IMR-90 (cell line): Measurements from ENCODE around the gene QKI. TPM values are rescaled to one million over a fixed set of nuclear protein-coding genes. Genes with fewer than 3 reads are reported as not detected.
A peak's percentile ranks its signal among the peaks of the same experiment; 100 is the strongest.

Experiments used
- ATAC-seq: fragments of 200-7000 bp; cut with Tn5 transposase; 2 replicates; pipeline ENCODE4 v1.9.1; 2020; ENCODE audit warnings: low read depth, mild to moderate bottlenecking, moderate library complexity
- BruUV-seq: library from RNA; stranded (reverse); fragments of 400-500 nt; replicated peaks from 2 replicates; lab custom pipeline; 2021; lab: Mats Ljungman, UMichigan
- CTCF ChIA-PET: fragments of 300-600 bp; formaldehyde crosslinking; extraction: SDS; loops from one replicate; lab custom pipeline; 2021; ENCODE audit warnings: antibody characterized with exemption; lab: Yijun Ruan, JAX
- POLR2A ChIA-PET: fragments of 300-600 bp; sonication (Branson Sonifier 250); formaldehyde crosslinking; loops from one replicate; lab custom pipeline; 2022; ENCODE audit warnings: antibody characterized with exemption; ENCODE audit not compliant: unreplicated experiment; lab: Charles Lee
- DNase-seq: peaks from one replicate; pipeline ENCODE4 v3.0.0; 2013
- H2AFZ ChIP-seq: replicated peaks from 2 replicates; pipeline ENCODE3; 2013; ENCODE audit warnings: low read length, mild to moderate bottlenecking; ENCODE audit not compliant: poor library complexity
- H2AK5ac ChIP-seq: 2 replicates; pipeline ENCODE4 v1.6.1; 2013; ENCODE audit warnings: low read depth, low read length, inconsistent platforms
- H2AK9ac ChIP-seq: replicated peaks from 2 replicates; pipeline ENCODE3; 2013; ENCODE audit warnings: mild to moderate bottlenecking, low read depth, low read length, moderate library complexity; ENCODE audit not compliant: poor library complexity
- H2BK120ac ChIP-seq: 2 replicates; pipeline ENCODE4 v1.6.1; 2013; ENCODE audit warnings: low read depth, low read length, inconsistent platforms
- H2BK15ac ChIP-seq: 3 replicates; pipeline ENCODE4 v1.6.1; 2013; ENCODE audit warnings: low read depth, low read length, inconsistent platforms
- H2BK20ac ChIP-seq: 2 replicates; pipeline ENCODE4 v1.6.1; 2013; ENCODE audit warnings: low read depth, mild to moderate bottlenecking, inconsistent platforms, low read length, moderate library complexity
- H2BK5ac ChIP-seq: 2 replicates; pipeline ENCODE4 v1.6.1; 2013; ENCODE audit warnings: mild to moderate bottlenecking, low read depth, low read length, inconsistent platforms; ENCODE audit not compliant: poor library complexity, severe bottlenecking
- H3K14ac ChIP-seq: replicated peaks from 2 replicates; pipeline ENCODE4 v1.6.1; 2013; ENCODE audit warnings: low read depth, low read length, inconsistent platforms
- H3K18ac ChIP-seq: 2 replicates; pipeline ENCODE4 v1.6.1; 2013; ENCODE audit warnings: low read depth, low read length, control low read depth
- H3K23ac ChIP-seq: 2 replicates; pipeline ENCODE4 v1.6.1; 2013; ENCODE audit warnings: low read depth, low read length, inconsistent platforms
- H3K27ac ChIP-seq: 2 replicates; pipeline ENCODE4 v1.5.1; 2013; ENCODE audit warnings: mild to moderate bottlenecking, control low read depth, low read length; ENCODE audit not compliant: insufficient read depth
- H3K27me3 ChIP-seq: 2 replicates; pipeline ENCODE4 v1.6.1; 2013; ENCODE audit warnings: low read length; ENCODE audit not compliant: control insufficient read depth, insufficient read depth
- H3K36me3 ChIP-seq: 2 replicates; pipeline ENCODE4 v1.6.1; 2013; ENCODE audit warnings: low read length, mixed read lengths; ENCODE audit not compliant: control insufficient read depth, insufficient read depth
- H3K4ac ChIP-seq: 2 replicates; pipeline ENCODE4 v1.6.1; 2013; ENCODE audit warnings: low read depth, low read length, inconsistent platforms
- H3K4me1 ChIP-seq: 2 replicates; pipeline ENCODE4 v1.6.1; 2013; ENCODE audit warnings: low read length, mixed read lengths; ENCODE audit not compliant: control insufficient read depth, insufficient read depth
- H3K4me2 ChIP-seq: 2 replicates; pipeline ENCODE4 v1.6.1; 2013; ENCODE audit warnings: low read depth, mild to moderate bottlenecking, control low read depth, low read length, moderate library complexity
- H3K4me3 ChIP-seq: 2 replicates; pipeline ENCODE4 v1.5.1; 2013; ENCODE audit warnings: low read depth, mild to moderate bottlenecking, control low read depth, low read length, moderate library complexity; ENCODE audit not compliant: insufficient read depth
- H3K56ac ChIP-seq: 2 replicates; pipeline ENCODE4 v1.6.1; 2013; ENCODE audit warnings: low read length, inconsistent platforms; ENCODE audit not compliant: insufficient read depth; ENCODE audit errors: extremely low read depth
- H3K79me1 ChIP-seq, 2 experiments: 2 replicates each; pipeline ENCODE4 v1.6.1; 2013; ENCODE audit warnings: low read length in 2 of 2, inconsistent platforms in 1 of 2, low read depth in 1 of 2
- H3K9ac ChIP-seq: 2 replicates; pipeline ENCODE4 v1.6.1; 2013; ENCODE audit warnings: low read depth, low read length, control low read depth
- H3K9me1 ChIP-seq: 2 replicates; pipeline ENCODE4 v1.6.1; 2013; ENCODE audit warnings: low read length, inconsistent platforms; ENCODE audit not compliant: insufficient read depth
- H3K9me3 ChIP-seq: 2 replicates; pipeline ENCODE4 v1.6.1; 2013; ENCODE audit warnings: low read length; ENCODE audit not compliant: control insufficient read depth, insufficient read depth
- H4K20me1 ChIP-seq: 2 replicates; pipeline ENCODE4 v1.6.1; 2013; ENCODE audit warnings: low read length, inconsistent platforms; ENCODE audit not compliant: insufficient read depth
- H4K5ac ChIP-seq: 2 replicates; pipeline ENCODE4 v1.6.1; 2013; ENCODE audit warnings: mild to moderate bottlenecking, low read depth, low read length, control low read depth
- H4K8ac ChIP-seq, 2 experiments: 2 replicates each; pipeline ENCODE4 v1.6.1; 2013; ENCODE audit warnings: low read depth in 2 of 2, low read length in 2 of 2, control low read depth in 1 of 2, inconsistent platforms in 1 of 2
- H4K91ac ChIP-seq: 2 replicates; pipeline ENCODE4 v1.6.1; 2013; ENCODE audit warnings: low read depth, low read length, inconsistent platforms; ENCODE audit not compliant: insufficient read depth
- BHLHE40 ChIP-seq: fragments of 150-350 bp; IDR thresholded peaks from 2 replicates; pipeline ENCODE4 v1.6.1; 2016; ENCODE audit warnings: mild to moderate bottlenecking, low read depth, low read length
- CEBPB ChIP-seq: IDR thresholded peaks from 2 replicates; pipeline ENCODE4 v1.6.1; 2012; ENCODE audit warnings: low read depth, low read length, improper control_type of control experiment
- CHD1 ChIP-seq: IDR thresholded peaks from 2 replicates; pipeline ENCODE4 v1.6.1; 2012; ENCODE audit warnings: low read depth, low read length, improper control_type of control experiment
- FOS ChIP-seq: fragments of 150-350 bp; IDR thresholded peaks from 2 replicates; pipeline ENCODE4 v1.6.1; 2016; ENCODE audit warnings: low read depth, low read length
- MAZ ChIP-seq: IDR thresholded peaks from 2 replicates; pipeline ENCODE4 v1.6.1; 2012; ENCODE audit warnings: low read depth, mild to moderate bottlenecking, low read length, improper control_type of control experiment, moderate library complexity, borderline replicate concordance
- MXI1 ChIP-seq: IDR thresholded peaks from 2 replicates; pipeline ENCODE4 v1.6.1; 2012; ENCODE audit warnings: low read depth, mild to moderate bottlenecking, low read length, moderate library complexity, borderline replicate concordance
- NFE2L2 ChIP-seq: fragments of 150-350 bp; IDR thresholded peaks from 2 replicates; pipeline ENCODE4 v1.6.1; 2016; ENCODE audit warnings: low read depth, mild to moderate bottlenecking, low read length
- POLR2A ChIP-seq: IDR thresholded peaks from 2 replicates; pipeline ENCODE4 v1.6.1; 2012; ENCODE audit warnings: mild to moderate bottlenecking, low read depth, low read length
- RCOR1 ChIP-seq: IDR thresholded peaks from 2 replicates; pipeline ENCODE4 v1.6.1; 2012; ENCODE audit warnings: mild to moderate bottlenecking, low read length, improper control_type of control experiment; ENCODE audit not compliant: insufficient replicate concordance
- SMC3 ChIP-seq: fragments of 150-350 bp; IDR thresholded peaks from 2 replicates; pipeline ENCODE4 v1.6.1; 2016; ENCODE audit warnings: low read depth, mild to moderate bottlenecking, antibody characterized with exemption, low read length, moderate library complexity
- WGBS, 2 experiments: methylation state at CpG; one replicate each; pipeline versions ENCODE4 v1.1.5 to v1.1.7; 2013; ENCODE audit warnings: missing lambda C conversion rate in 2 of 2; ENCODE audit not compliant: insufficient read length in 1 of 2; ENCODE audit errors: extremely low coverage in 2 of 2; 5-methylcytosine and 5-hydroxymethylcytosine counted together
- dilution Hi-C: fragments of 300-500 bp; cut with HindIII; formaldehyde crosslinking; loops from one replicate; pipeline ENCODE4 v1.14.3; 2018; ENCODE audit warnings: low sequenced_read_pairs; ENCODE audit not compliant: unreplicated experiment
- in situ Hi-C: fragments of 300-500 bp; cut with MboI; formaldehyde crosslinking; loops from 3 replicates; pipeline ENCODE4 v1.14.3; 2019; ENCODE audit warnings: low sequenced_read_pairs, inconsistent platforms, mixed read lengths
- intact Hi-C: fragments of 100-400 bp; cut with micrococcal nuclease; formaldehyde crosslinking; loops from 2 replicates; pipeline ENCODE4 v1.10.0; 2022
- polyA plus RNA-seq, 3 experiments: library from polyadenylated mRNA; depleted of rRNA; stranded (reverse); fragments of >200 nt; gene quantifications; 2 replicates each; pipeline ENCODE4 v1.2.3, GENCODE V29; 2012; ENCODE audit warnings: low replicate concordance in 1 of 3
- total RNA-seq: library from RNA; depleted of rRNA; stranded (reverse); fragments of >200 nt; gene quantifications from 2 replicates; pipeline ENCODE4 v1.2.3, GENCODE V29; 2012
- TF ChIP-seq, protein P1 (sequence below): fragments of 150-350 bp; IDR thresholded peaks from 2 replicates; pipeline ENCODE4 v1.6.1; 2017; ENCODE audit warnings: mild to moderate bottlenecking, antibody characterized with exemption, low read length, low read depth
- TF ChIP-seq, protein P2 (sequence below): conservative IDR thresholded peaks from 2 replicates; pipeline ENCODE4 v1.5.1; 2012; ENCODE audit warnings: mild to moderate bottlenecking, low read depth, low read length, improper control_type of control experiment

Gene QKI
- total and polyA plus RNA-seq, 2 of the 4 experiments (the other 2 are of a cell fraction) = 112 to 232 TPM

DNA sequence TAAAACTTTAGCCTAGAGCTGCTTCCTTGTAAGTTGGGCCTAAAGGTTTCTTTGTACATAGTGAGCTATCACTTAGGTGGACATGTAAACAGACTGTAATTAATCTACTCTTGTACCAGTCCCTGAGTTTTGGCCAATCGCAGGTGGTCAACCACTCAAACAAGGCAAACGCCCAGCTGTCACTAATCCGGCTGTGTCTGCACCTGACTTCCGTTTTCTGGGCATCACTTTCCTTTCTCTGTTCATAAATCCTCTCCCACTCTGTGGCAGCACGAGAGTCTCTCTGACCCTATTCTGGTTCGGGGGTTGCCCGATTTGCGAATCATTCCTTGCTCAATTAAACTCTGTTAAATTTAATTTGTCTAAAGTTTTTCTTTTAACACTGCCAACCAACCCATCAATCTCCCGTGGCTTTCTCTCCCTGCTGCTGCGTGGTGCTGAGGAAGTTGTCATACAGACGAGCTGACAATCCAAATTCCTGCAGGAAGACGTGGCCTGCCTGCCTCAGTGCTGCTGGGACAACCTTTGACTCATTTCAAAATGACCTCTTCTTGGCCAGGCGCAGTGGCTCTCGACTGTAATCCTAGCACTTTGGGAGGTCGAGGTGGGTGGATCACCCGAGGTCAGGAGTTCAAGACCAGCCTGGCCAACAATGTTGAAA lies 206.3 kb downstream of the QKI start:
- Histone ChIP-seq H3K56ac (no peak overlapping the region), H4K20me1 (no peaks in the 10 kb centered on the region), H4K5ac (no peak overlapping the region), H2BK120ac (no peak overlapping the region), H2AFZ (no peak overlapping the region), H3K9me3 (no peaks in the 10 kb centered on the region), H3K18ac (no peak overlapping the region), H3K9me1 (no peaks in the 10 kb centered on the region), H3K27ac (no peak overlapping the region), H2BK20ac (no peak overlapping the region), H2BK5ac (no peak overlapping the region), H3K79me1 (no peaks in the 10 kb centered on the region), H3K4me3 (no peak overlapping the region), H4K8ac (no peak overlapping the region), H3K4me2 (no peak overlapping the region), H3K14ac (no peak overlapping the region), H3K9ac (no peak overlapping the region), H2BK15ac (no peak overlapping the region), H3K23ac (no peak overlapping the region), H4K91ac (no peak overlapping the region), H2AK5ac (no peak overlapping the region), H3K4me1 (no peaks in the 10 kb centered on the region), H3K4ac (no peak overlapping the region), H3K27me3 (0 out of 2 replicates have a peak, but pooled peaks cover 1% of the 10 kb centered on the region), H3K36me3 (no peaks in the 10 kb centered on the region), H2AK9ac (no peak overlapping the region)
- no TSS peak for BruUV-seq
- POLR2A ChIA-PET = no interaction called here
- WGBS, 2 experiments = 67% methylated on average over 5 of the region's 16 CpGs; no CpG with 5 or more reads in 1 of the 2 experiments
- in situ Hi-C loops = no loop called here
- no peak for TF ChIP-seq CHD1
- no peak for TF ChIP-seq RCOR1
- no peak for TF ChIP-seq MAZ
- TF ChIP-seq, protein P1, sequence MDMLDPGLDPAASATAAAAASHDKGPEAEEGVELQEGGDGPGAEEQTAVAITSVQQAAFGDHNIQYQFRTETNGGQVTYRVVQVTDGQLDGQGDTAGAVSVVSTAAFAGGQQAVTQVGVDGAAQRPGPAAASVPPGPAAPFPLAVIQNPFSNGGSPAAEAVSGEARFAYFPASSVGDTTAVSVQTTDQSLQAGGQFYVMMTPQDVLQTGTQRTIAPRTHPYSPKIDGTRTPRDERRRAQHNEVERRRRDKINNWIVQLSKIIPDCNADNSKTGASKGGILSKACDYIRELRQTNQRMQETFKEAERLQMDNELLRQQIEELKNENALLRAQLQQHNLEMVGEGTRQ = no peak
- no peak for TF ChIP-seq FOS
- TF ChIP-seq NFE2L2 = no peak
- TF ChIP-seq POLR2A = no peak
- no peak for TF ChIP-seq MXI1
- no peak for TF ChIP-seq CEBPB
- TF ChIP-seq, protein P2, sequence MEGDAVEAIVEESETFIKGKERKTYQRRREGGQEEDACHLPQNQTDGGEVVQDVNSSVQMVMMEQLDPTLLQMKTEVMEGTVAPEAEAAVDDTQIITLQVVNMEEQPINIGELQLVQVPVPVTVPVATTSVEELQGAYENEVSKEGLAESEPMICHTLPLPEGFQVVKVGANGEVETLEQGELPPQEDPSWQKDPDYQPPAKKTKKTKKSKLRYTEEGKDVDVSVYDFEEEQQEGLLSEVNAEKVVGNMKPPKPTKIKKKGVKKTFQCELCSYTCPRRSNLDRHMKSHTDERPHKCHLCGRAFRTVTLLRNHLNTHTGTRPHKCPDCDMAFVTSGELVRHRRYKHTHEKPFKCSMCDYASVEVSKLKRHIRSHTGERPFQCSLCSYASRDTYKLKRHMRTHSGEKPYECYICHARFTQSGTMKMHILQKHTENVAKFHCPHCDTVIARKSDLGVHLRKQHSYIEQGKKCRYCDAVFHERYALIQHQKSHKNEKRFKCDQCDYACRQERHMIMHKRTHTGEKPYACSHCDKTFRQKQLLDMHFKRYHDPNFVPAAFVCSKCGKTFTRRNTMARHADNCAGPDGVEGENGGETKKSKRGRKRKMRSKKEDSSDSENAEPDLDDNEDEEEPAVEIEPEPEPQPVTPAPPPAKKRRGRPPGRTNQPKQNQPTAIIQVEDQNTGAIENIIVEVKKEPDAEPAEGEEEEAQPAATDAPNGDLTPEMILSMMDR = no peak
- TF ChIP-seq BHLHE40 = no peak
- no peak for TF ChIP-seq SMC3
- DNase-seq (peak; percentile 7), ATAC-seq (no peak)
- dilution Hi-C loops = no loop called here
- intact Hi-C loops = no loop called here
- CTCF ChIA-PET = no interaction called here
